Kidney (tissue), 14 donors: ENCODE data around the gene DRP2. TPM values are rescaled to one million over a fixed set of nuclear protein-coding genes. Genes with fewer than 3 reads are reported as not detected.

ENCODE experiments used
- DNase-seq, 5 donors: peaks; one replicate each; pipeline ENCODE4 v3.0.0-alpha.2; 2013 to 2020
- FAIRE-seq: peaks from 2 replicates; lab custom pipeline; 2012; peaks lifted over from hg19 to GRCh38; lab: Jason Lieb, UNC
- H3K27ac ChIP-seq, 2 donors: one replicate each; pipeline ENCODE4 v1.7.0; 2013; ENCODE audit warnings: low read depth in 2 of 2, low read length in 2 of 2, inconsistent platforms in 1 of 2
- H3K27me3 ChIP-seq: one replicate; pipeline ENCODE4 v1.7.1; 2013; ENCODE audit warnings: low read length, inconsistent platforms; ENCODE audit not compliant: control insufficient read depth, insufficient read depth
- H3K36me3 ChIP-seq, 3 donors: one replicate each; pipeline versions ENCODE4 v1.7.0 to v1.7.1; 2013; ENCODE audit warnings: low read length in 3 of 3, control low read depth in 1 of 3, inconsistent platforms in 1 of 3; ENCODE audit not compliant: insufficient read depth in 3 of 3, control insufficient read depth in 2 of 3
- H3K4me1 ChIP-seq, 3 donors: one replicate each; pipeline versions ENCODE4 v1.7.0 to v1.7.1; 2013; ENCODE audit warnings: low read length in 3 of 3, inconsistent platforms in 1 of 3, low read depth in 1 of 3; ENCODE audit not compliant: control insufficient read depth in 2 of 3, insufficient read depth in 2 of 3
- H3K4me3 ChIP-seq, 3 donors: one replicate each; pipeline versions ENCODE4 v1.7.0 to v1.8.1; 2013; ENCODE audit warnings: low read length in 3 of 3, control low read depth in 1 of 3, inconsistent platforms in 1 of 3
- H3K9ac ChIP-seq, 3 donors: one replicate each; pipeline versions ENCODE4 v1.7.0 to v1.7.1; 2013; ENCODE audit warnings: low read length in 3 of 3, control low read depth in 1 of 3, inconsistent platforms in 1 of 3
- H3K9me3 ChIP-seq, 3 donors: one replicate each; pipeline versions ENCODE4 v1.7.0 to v1.7.1; 2013; ENCODE audit warnings: low read length in 3 of 3, control low read depth in 1 of 3, inconsistent platforms in 1 of 3; ENCODE audit not compliant: control insufficient read depth in 2 of 3, insufficient read depth in 1 of 3
- intact Hi-C: fragments of 100-400 bp; cut with DNase I; formaldehyde crosslinking; loops from one replicate; pipeline ENCODE4 v1.11.1; 2022
- polyA plus RNA-seq: library from polyadenylated mRNA; stranded (reverse); fragments of 350-450 nt; fragmentation: Illumina TruSeq; extraction: RNeasy Lipid Tissue Mini Kit (QIAGEN cat#74804); gene quantifications from one replicate; pipeline ENCODE4 v1.2.3, GENCODE V29; 2014; ENCODE audit warnings: low read depth, low replicate concordance; ENCODE audit not compliant: insufficient read depth
- total RNA-seq: library from RNA; stranded (reverse); fragmentation: NEBNext Ultra II Directional; extraction: Animal tissue kit (Norgen Biotek cat#: 25700); gene quantifications from one replicate; pipeline ENCODE4 v1.2.1, GENCODE V29; 2021
- TF ChIP-seq, protein P1 (sequence below): IDR thresholded peaks from 3 replicates; pipeline ENCODE4 v1.5.1; 2012; ENCODE audit warnings: mild to moderate bottlenecking, moderate library complexity, borderline replicate concordance; ENCODE audit not compliant: insufficient read depth; ENCODE audit errors: extremely low read depth
- donor health status: control.
- donor health status: control.
- donor health status: control.
- donor health status: control.
- donor health status: control.
- donor health status: DM: yes; HTN: yes; CAD: no.
- donor health status: Normal renal cell carcinoma (clear cell type).

DRP2 gene
- total and polyA plus RNA-seq, 2 donors from 2014 or later = 0.16 TPM; not detected in 1

DNA sequence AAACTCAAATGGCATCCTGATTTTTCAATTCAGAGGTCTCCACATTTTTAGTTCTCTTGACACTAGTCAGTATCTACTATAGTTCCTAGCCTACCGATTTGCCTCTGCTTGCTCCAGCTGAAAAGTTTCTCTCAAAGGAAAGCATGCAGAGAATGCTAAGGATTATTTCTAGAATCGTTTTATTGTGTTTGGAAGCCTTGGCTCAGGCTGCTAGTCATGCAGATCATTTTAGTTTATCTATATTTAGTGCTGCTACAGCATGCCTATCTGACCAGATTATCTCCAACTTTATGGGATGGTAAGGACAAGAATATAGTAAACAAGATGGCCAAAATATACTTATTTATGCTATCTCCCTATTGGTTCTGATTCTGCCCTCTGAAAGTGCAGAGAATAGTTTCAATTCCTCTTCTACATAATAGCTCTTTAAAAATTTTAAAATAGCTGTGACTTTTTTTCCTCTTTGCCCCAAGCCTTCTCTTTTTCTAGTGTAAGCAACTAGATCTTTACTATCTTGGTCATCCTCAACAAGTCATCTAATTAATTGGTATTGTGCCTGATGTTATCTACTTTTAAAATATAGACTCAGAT lies 15.7 kb upstream of the DRP2 start:
- H3K9me3 ChIP-seq = no peaks in the 10 kb centered on the region
- intact Hi-C loops = no loop called here
- no peak overlapping the region for H3K27ac ChIP-seq
- peak in 1 of 5 donors; percentile 16 for DNase-seq
- H3K4me3 ChIP-seq = no peak overlapping the region
- TF ChIP-seq, protein P1, sequence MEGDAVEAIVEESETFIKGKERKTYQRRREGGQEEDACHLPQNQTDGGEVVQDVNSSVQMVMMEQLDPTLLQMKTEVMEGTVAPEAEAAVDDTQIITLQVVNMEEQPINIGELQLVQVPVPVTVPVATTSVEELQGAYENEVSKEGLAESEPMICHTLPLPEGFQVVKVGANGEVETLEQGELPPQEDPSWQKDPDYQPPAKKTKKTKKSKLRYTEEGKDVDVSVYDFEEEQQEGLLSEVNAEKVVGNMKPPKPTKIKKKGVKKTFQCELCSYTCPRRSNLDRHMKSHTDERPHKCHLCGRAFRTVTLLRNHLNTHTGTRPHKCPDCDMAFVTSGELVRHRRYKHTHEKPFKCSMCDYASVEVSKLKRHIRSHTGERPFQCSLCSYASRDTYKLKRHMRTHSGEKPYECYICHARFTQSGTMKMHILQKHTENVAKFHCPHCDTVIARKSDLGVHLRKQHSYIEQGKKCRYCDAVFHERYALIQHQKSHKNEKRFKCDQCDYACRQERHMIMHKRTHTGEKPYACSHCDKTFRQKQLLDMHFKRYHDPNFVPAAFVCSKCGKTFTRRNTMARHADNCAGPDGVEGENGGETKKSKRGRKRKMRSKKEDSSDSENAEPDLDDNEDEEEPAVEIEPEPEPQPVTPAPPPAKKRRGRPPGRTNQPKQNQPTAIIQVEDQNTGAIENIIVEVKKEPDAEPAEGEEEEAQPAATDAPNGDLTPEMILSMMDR = no peak
- no peaks in the 10 kb centered on the region for H3K4me1 ChIP-seq
- H3K36me3 ChIP-seq = no peaks in the 10 kb centered on the region
- no peak overlapping the region for H3K9ac ChIP-seq
- no peak for FAIRE-seq
- no peaks in the 10 kb centered on the region for H3K27me3 ChIP-seq

DNA sequence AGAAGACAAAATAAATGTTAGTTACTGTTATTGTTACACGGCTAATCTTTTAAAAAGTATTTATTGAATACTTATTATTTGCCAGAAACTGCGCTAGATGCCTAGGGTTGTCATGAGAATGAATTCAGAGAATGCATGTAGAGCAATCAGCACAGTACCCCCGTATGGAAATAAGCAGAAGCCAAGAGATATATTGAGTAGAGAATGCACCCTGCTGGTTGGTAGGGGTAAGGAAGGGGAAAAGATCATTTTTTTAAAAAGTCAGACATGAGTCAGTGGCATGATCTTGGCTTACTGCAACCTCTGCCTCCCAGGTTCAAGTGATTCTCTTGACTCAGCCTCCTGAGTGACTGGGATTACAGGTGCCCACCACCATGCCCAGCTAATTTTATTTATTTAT lies 13.1 kb upstream of the DRP2 start:
- H3K4me3 ChIP-seq = no peak overlapping the region
- TF ChIP-seq, protein P1 = peak; percentile 14
- H3K27me3 ChIP-seq = no peaks in the 10 kb centered on the region
- no peaks in the 10 kb centered on the region for H3K4me1 ChIP-seq
- intact Hi-C loops = no loop called here
- no peaks in the 10 kb centered on the region for H3K36me3 ChIP-seq
- H3K9me3 ChIP-seq = no peaks in the 10 kb centered on the region
- FAIRE-seq = no peak
- peak in 1 of 5 donors; percentile 33 for DNase-seq
- H3K27ac ChIP-seq = no peak overlapping the region
- no peak overlapping the region for H3K9ac ChIP-seq

DNA sequence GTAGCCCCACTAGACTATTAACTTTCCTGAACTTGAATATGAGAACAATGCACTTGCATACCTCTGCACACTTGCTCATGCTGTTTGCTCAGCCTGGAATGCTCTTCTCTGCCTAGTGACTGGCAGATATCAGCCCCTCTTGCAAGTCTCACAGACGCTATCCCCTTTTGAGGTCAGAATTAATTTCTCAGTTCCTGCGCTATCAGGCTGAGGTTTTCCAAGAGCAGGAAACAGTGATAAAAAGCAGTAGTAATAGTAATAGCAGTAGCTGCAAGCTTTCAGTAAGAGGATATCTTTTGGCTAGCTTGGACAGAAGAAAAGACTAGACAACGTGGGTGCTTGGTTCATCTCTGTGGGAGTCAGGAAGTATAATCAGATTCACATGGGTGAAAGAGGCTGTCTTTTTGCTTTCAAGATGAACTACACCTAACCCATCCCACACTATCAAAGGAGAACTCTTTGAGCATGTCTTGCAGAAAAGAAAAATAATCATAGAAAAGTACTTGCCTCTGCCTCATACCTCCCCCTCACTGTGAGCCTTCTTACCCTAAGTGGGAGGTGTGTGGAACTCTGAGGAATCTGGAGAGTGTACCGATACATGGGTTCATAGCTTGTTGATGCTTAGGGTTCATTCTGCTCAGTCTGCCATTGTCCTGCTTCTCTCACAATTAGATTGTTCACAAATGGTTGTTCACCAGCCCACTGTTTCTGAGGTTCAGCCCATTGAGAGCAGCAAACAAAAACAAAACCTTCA lies 11.3 kb upstream of the DRP2 start:
- FAIRE-seq = no peak
- H3K27me3 ChIP-seq = no peaks in the 10 kb centered on the region
- TF ChIP-seq, protein P1 = no peak
- no peak overlapping the region for H3K9ac ChIP-seq
- intact Hi-C loops = no loop called here
- H3K27ac ChIP-seq = no peak overlapping the region
- no peaks in the 10 kb centered on the region for H3K4me1 ChIP-seq
- no peaks in the 10 kb centered on the region for H3K9me3 ChIP-seq
- H3K36me3 ChIP-seq = no peaks in the 10 kb centered on the region
- no peak overlapping the region for H3K4me3 ChIP-seq
- DNase-seq = no peak
